ENCODE measurements around the gene TEX19.

Gene TEX19

GRCh38 chr17:82327757-82328140 is 31.3 kb upstream of the TEX19 start:
- H3K9me3 Mint-ChIP-seq, result no peaks in the 10 kb centered on the region
- H3K4me1 Mint-ChIP-seq, result peaks cover 11% of the 10 kb centered on the region
- H3K4me3 Mint-ChIP-seq, result no peak overlapping the region
- H3K36me3 Mint-ChIP-seq, result no peaks in the 10 kb centered on the region
- CTCF ChIA-PET, result no interaction called here
- peaks cover 33% of the 10 kb centered on the region for H3K27me3 Mint-ChIP-seq
- no peak for DNase-seq
- no peak overlapping the region for H3K27ac Mint-ChIP-seq

- Mint-ChIP-seq H3K9me3 (no peaks in the 10 kb centered on the region), H3K4me1 (peaks cover 17% of the 10 kb centered on the region), H3K27me3 (peaks cover 39% of the 10 kb centered on the region), H3K27ac (no peak overlapping the region), H3K36me3 (no peaks in the 10 kb centered on the region), H3K4me3 (no peak overlapping the region)
- no peak for DNase-seq
- CTCF ChIA-PET, result no interaction called here
These were observed 30.7 kb upstream of the TEX19 start for GRCh38 chr17:82328141-82328993.

DNA sequence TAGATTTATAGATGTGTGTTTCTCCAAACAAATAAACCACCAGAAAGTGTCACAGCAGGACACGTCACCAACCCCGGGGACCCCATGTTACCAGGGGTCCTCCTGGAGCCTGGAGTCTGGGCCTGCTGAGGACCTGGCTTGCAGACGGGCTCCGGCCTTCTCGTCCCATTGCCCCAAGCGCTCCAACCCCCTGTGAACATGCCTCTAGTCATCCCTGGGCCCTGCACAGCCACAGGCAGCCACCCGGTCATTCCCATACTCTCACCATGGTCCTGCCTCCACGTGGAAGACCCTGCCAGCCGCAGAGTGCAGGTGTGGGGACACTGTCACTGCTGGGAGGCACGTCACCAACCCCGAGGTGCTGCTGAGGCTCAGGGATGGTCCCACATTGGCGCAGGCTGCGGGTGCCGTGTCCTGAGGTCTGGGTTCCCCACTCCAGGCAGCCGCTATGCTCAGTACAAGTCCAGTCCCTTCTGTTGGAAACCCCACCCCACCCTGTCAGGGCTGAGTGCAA is 30.0 kb upstream of the TEX19 start:
- H3K27me3 Mint-ChIP-seq, result peaks cover 44% of the 10 kb centered on the region
- CTCF ChIA-PET, result interaction anchor here (2.0 kb wide), 1 partner anchor 8 kb away, joined by 7 read pairs; no protein-coding TSS in a partner anchor

DNA sequence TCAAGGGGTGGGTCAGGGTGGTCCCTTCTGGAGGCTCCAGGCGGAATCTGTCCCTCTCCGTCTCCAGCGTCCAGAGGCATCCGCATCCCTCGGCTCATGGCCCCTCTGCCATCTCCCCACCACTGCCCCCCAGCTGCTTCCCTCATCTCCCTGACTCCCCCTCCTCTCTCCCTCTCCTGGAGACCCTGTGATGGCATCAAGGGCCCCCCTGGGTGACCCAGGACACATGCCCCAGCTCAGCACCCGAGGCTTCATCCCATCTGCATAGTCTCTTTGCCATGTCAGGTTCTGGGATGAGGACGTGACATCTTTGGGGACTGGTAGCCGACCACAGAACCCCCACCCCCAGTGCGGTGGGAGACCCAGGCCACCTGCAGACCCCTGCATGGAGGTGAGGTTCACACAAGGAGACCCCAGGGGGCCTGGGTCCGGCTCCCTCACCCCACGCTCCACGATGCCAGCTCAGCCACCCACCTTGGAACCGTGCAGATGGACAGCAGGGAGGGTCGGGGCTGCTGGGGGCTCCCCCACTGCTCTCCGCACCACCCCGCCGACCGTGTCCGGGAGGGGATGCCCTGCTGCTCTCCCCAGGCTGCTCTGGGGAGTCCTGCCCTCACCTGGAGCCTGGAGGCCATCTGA is 29.2 kb upstream of the TEX19 start:
- CTCF ChIA-PET, result interaction anchor here (2.0 kb wide), 1 partner anchor 9 kb away, joined by 7 read pairs; no protein-coding TSS in a partner anchor
- Mint-ChIP-seq H3K27me3 (peaks cover 48% of the 10 kb centered on the region), H3K36me3 (no peaks in the 10 kb centered on the region), H3K4me3 (no peak overlapping the region), H3K9me3 (no peaks in the 10 kb centered on the region), H3K27ac (no peak overlapping the region), H3K4me1 (peaks cover 24% of the 10 kb centered on the region)
- DNase-seq, result no peak

More for the DNA sequence above, 30.0 kb upstream of the TEX19 start:
- no peak for DNase-seq
- H3K4me1 Mint-ChIP-seq, result peaks cover 21% of the 10 kb centered on the region
- no peak overlapping the region for H3K4me3 Mint-ChIP-seq
- no peaks in the 10 kb centered on the region for H3K9me3 Mint-ChIP-seq
- H3K36me3 Mint-ChIP-seq, result no peaks in the 10 kb centered on the region
- no peak overlapping the region for H3K27ac Mint-ChIP-seq

- H3K27me3 Mint-ChIP-seq, result peaks cover 50% of the 10 kb centered on the region
- peaks cover 30% of the 10 kb centered on the region for H3K4me1 Mint-ChIP-seq
- no peaks in the 10 kb centered on the region for H3K9me3 Mint-ChIP-seq
- DNase-seq, result no peak
- CTCF ChIA-PET, result interaction anchor here (0.8 to 2.0 kb wide), 2 partner anchors 10 to 30 kb away, joined by 4 to 7 read pairs; no protein-coding TSS in a partner anchor
- peaks cover 2% of the 10 kb centered on the region for H3K36me3 Mint-ChIP-seq
- H3K27ac Mint-ChIP-seq, result no peak overlapping the region
- no peak overlapping the region for H3K4me3 Mint-ChIP-seq
These were observed 28.5 kb upstream of the TEX19 start for GRCh38 chr17:82330322-82331239.

GRCh38 chr17:82331345-82331939 is 27.6 kb upstream of the TEX19 start:
- peaks cover 37% of the 10 kb centered on the region for H3K4me1 Mint-ChIP-seq
- no peak for DNase-seq
- no peak overlapping the region for H3K4me3 Mint-ChIP-seq
- no peak overlapping the region for H3K27ac Mint-ChIP-seq
- H3K36me3 Mint-ChIP-seq, result peaks cover 2% of the 10 kb centered on the region
- peaks cover 50% of the 10 kb centered on the region for H3K27me3 Mint-ChIP-seq
- no peaks in the 10 kb centered on the region for H3K9me3 Mint-ChIP-seq
- CTCF ChIA-PET, result interaction anchor here (0.8 kb wide), 1 partner anchor 31 kb away, joined by 4 read pairs; no protein-coding TSS in a partner anchor

DNA sequence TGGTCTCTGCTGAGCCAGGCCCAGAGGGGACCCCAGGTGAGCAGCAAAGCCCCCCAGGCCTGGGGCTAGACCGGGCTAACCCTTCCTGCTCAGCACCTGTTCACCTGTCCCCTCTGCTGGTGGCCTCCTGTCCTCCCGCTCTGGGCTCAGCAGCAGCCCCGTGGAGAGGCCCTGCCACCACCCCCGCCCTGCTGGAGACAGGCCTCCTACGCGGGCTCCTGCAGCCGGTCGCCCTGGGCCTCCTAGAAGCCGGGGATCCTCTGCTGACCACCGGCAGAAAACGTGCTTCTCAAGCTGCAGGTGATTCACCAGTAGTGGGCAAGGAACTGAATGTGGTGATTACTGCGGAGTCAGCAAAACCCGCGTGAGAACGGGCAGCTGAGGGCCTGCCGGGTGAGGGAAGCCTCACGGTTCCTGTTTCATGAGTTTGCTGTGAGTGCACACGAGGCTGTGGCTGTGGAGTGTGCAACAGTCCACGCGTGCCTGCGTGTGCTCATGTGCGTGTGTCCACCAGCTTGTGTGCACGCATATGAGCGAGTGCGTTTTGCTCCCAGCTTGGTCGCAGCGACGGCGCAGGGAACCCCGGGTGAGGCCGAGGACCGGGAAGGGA is 26.3 kb upstream of the TEX19 start:
- CTCF ChIA-PET, result interaction anchor here (1.4 to 1.8 kb wide), 3 partner anchors 11 to 32 kb away, joined by 4 to 5 read pairs (median 4); no protein-coding TSS in a partner anchor
- peaks cover 50% of the 10 kb centered on the region for H3K27me3 Mint-ChIP-seq
- peaks cover 39% of the 10 kb centered on the region for H3K4me1 Mint-ChIP-seq
- no peaks in the 10 kb centered on the region for H3K9me3 Mint-ChIP-seq
- peak overlapping the region; percentile 78 for H3K4me3 Mint-ChIP-seq
- no peak for DNase-seq
- H3K27ac Mint-ChIP-seq, result peak overlapping the region; percentile 49
- H3K36me3 Mint-ChIP-seq, result peaks cover 2% of the 10 kb centered on the region

- Mint-ChIP-seq H3K27me3 (peaks cover 53% of the 10 kb centered on the region), H3K36me3 (peaks cover 2% of the 10 kb centered on the region), H3K4me1 (peaks cover 39% of the 10 kb centered on the region), H3K4me3 (peak within 1 kb of the TSS; percentile 96), H3K27ac (peak within 1 kb of the TSS; percentile 95), H3K9me3 (no peaks in the 10 kb centered on the region)
- DNase-seq, result peak; percentile 47
- CTCF ChIA-PET, result interaction anchor here (1.4 to 1.8 kb wide), 3 partner anchors 10 to 33 kb away, joined by 4 to 5 read pairs (median 4); no protein-coding TSS in a partner anchor
These were observed 25.5 kb upstream of the TEX19 start, which contains the start of gene SECTM1 for GRCh38 chr17:82333279-82334171. Gene SECTM1 (minus strand): TSS chr17:82333766. CDS start chr17:82327240, 6,526 bp downstream.

DNA sequence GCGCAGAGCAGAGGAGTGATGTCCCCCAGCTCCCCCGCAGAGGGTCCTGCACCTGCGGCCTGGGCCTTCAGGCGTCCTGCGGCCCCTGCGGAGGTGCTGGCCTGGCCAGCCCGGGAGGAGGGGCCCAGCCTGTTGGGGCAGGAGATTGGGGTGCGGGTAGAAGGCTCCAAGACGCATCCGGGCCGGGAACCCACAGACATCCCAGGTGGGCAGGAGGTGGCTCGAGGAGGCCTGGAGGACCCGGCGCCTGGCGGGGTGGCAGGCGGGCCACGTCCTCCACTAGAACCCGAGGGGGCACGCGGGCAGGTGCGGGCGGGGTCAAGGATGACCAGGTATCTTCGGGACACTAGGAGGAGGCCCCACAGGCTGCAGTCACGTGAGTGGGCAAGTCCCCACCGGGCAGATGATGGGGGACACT is 24.8 kb upstream of the TEX19 start:
- Mint-ChIP-seq H3K27ac (peak overlapping the region; percentile 95), H3K27me3 (peaks cover 60% of the 10 kb centered on the region), H3K36me3 (peaks cover 2% of the 10 kb centered on the region), H3K4me1 (peaks cover 39% of the 10 kb centered on the region), H3K4me3 (peak overlapping the region; percentile 96), H3K9me3 (no peaks in the 10 kb centered on the region)
- CTCF ChIA-PET, result interaction anchor here (1.4 to 1.6 kb wide), 2 partner anchors 10 to 33 kb away, joined by 4 to 5 read pairs; no protein-coding TSS in a partner anchor
- DNase-seq, result no peak

DNA sequence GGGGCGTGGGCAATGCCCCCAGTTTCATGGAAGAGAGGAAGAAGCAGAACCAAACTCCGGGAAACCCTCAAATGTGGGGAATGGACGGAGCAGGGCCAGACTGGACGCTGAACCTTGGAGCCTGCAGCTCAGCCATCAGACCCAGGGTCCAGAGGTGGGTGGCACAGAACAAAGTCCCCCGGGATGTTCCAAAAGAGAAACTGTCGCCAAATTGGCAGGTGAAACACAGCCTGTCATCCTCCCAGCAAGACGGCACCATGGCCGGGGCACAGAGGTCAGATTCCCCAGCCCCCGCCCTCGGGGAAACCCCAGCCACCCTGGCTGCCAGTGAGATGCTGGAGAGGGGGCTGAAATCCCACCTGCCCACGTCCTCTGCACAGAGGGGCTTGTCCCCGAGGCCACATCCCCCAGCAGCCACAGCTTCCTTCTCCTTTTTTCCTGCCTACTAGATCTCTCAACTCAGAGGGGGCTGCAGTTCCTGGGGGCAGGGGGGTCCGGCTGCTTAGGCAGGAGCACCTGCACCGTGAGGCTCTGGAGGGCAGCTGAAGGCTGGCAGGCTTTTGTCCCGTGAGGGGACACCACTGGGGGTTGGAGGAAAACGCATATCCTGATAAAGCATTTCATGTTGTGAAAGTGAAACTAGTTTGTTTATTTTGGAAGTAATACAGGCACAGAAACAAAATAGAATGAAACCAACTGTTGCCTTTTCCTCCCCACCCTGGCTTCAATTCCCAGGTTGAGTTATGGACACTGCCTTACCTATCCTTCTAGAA is 24.2 kb upstream of the TEX19 start:
- Mint-ChIP-seq H3K27ac (peak overlapping the region; percentile 95), H3K36me3 (peaks cover 2% of the 10 kb centered on the region), H3K4me1 (peaks cover 39% of the 10 kb centered on the region), H3K4me3 (peak overlapping the region; percentile 96), H3K9me3 (no peaks in the 10 kb centered on the region), H3K27me3 (peaks cover 65% of the 10 kb centered on the region)
- CTCF ChIA-PET, result no interaction called here
- peak; percentile 58 for DNase-seq

DNA sequence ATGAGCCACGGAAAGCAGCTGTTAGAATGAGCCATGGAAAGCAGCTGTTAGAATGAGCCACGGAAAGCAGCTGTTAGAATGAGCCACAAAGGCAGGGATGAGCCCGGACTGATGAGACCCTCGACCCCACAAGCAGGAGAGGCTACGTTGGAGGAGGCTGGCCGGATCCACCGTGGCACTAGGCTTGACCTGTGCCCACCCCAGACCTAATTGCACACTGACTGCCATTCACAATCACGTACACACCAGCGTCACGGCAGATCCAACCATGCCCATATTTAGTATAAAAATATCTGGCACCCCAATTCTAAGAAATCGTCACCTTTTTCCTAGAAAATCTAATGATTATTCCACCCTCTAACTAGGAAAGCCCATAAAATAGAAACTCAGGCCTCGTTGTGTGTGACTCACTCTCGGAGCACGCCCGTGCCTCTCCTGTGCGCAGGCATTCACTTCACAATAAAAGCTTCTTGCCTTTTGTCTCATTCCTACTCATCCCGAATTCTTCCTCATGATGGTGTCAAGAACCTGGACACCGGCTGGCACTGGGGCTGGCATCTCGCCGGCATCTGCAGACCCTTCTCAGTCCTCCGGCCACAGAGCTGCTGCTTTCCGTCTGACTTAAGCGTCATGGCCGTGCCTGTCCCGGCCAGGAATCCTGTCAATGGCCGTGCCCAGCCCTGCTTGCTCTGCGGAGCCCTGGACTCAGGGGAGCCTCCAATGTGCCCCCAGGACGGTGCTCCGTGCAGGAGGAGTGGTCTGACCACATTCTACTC is 20.0 kb upstream of the TEX19 start:
- peaks cover 46% of the 10 kb centered on the region for H3K27me3 Mint-ChIP-seq
- H3K36me3 Mint-ChIP-seq, result peaks cover 2% of the 10 kb centered on the region
- no peak overlapping the region for H3K4me3 Mint-ChIP-seq
- peaks cover 2% of the 10 kb centered on the region for H3K9me3 Mint-ChIP-seq
- DNase-seq, result no peak
- CTCF ChIA-PET, result interaction anchor here (0.7 to 1.3 kb wide), 2 partner anchors 18 to 96 kb away, joined by 3 read pairs; no protein-coding TSS in a partner anchor
- H3K27ac Mint-ChIP-seq, result no peak overlapping the region
- peaks cover 23% of the 10 kb centered on the region for H3K4me1 Mint-ChIP-seq
